ENCODE results near the gene CDYL.
"Not testable (repeated sequence)": the region's sequence is repeated elsewhere in the genome, so short reads cannot be mapped to it uniquely, and the experiment has no call there.

The CDYL gene

DNA sequence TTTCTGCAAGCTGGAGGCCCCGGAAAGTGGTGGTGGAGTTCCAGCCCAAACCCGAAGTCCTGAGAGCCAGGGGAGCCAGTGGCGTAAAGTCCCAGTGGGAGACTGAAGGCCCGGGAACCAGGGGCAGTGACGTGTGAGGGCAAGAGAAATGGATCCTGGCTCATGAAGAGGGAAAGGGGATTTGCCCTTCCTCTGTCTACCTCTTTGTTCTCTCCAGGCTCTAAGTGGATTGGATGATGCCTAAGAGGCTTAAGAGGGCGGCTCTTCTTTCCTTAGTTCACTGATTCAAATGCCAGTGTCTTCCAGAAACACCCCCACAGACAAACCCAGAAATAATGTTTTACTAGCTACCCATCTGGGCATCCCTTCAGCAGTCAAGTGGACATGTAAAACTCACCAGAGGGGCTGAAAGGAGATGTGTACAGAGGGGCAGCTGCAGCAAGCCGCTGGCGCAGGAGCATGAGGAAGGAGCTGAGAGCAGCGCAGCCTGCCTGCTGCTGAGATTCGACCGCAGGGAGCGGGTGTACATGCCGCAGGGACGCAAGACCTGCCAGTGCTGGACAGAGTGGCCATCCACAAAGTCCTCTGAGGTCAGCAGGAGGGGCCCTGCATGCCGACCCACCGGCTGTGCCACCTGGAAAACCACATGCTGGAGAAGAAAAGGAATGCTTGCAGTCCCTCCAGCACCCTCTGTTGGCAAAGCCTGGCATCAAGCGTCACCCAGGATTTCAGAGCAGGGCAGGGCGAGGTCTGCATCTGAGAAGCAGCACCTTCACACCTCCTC is 29.5 kb downstream of the CDYL start:
- DNase-seq: peak; percentile 7 to 73

DNA sequence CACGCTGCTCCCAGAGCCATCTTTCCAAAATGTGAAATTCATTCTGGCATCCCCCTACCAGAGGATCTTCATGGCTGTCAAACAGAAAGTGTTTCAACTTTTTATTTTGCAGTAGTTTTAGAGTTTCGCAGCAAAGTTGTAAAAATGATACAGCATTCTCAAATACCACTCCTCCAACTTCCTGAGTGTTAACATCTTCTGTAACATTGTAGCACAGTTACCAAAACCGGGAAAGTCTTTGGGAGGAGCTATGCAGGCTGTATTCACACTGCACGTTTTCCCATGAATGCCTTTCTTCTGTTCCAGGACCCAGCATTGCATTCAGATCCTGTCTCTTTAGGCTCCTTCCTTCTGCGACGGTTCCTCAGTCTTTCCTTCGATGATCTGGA is 30.1 kb downstream of the CDYL start:
- no peak for DNase-seq

DNA sequence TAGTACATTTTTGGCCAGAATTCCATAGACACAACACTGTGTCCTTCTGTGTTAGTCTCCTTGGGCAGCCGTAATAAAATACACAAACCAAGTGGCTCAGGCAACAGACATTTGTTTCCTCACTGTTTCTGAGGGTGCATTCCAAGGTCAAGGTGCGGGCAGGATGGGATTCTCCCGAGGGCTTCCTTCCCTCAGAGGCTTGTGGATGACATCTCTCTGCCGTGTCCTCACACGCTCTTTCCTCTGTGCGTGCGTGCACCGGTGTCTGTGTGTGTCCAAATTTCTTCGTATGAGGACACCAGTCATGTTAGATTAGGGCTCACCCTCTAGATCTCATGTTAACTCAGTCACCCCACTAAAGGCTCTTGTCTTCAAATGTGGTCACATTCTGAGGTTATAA is 30.6 kb downstream of the CDYL start:
- no peak for DNase-seq

DNA sequence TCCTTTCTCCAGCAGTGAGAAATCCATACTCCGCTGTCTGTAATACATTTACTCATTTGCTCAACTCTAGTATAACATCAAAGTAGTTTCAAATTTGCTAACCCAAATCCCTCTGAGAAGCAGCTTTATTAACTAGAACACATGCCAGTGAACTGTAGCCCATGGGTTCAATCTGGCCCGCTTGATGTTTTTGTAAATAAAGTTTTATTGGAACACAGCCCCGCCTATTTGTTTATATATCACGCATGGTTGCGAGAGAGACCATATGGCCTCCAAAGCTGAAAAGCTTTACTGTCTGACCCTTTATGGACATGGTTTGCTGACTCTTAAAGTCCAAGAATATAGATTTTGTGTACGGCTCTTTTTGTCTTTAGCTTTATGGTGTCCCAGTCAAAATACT is 32.2 kb downstream of the CDYL start:
- DNase-seq: no peak

- DNase-seq: no peak
Measured at GRCh38 chr6:4809999-4810918, 34.1 kb downstream of the CDYL start.

DNA sequence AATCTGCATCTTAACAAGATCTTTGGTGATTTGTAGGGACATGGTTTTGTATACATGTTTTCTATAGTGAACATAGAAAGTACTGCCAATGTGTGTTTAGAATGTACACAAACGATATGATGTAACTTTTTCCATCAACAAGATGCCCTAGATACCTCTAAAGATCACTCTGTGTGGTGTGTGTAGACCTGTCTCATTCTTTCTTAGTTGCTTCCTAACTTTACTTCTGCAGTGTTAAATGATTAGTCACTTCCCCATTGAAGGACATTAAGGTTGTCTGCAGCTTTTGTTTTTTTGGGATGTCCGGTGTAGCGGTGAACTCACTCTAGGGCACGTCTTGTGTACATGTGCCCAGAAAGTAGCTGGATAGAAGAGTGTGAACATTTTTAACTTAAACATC is 35.9 kb downstream of the CDYL start:
- no peak for DNase-seq

GRCh38 chr6:4813055-4813454 is 36.9 kb downstream of the CDYL start:
- DNase-seq: no peak

DNA sequence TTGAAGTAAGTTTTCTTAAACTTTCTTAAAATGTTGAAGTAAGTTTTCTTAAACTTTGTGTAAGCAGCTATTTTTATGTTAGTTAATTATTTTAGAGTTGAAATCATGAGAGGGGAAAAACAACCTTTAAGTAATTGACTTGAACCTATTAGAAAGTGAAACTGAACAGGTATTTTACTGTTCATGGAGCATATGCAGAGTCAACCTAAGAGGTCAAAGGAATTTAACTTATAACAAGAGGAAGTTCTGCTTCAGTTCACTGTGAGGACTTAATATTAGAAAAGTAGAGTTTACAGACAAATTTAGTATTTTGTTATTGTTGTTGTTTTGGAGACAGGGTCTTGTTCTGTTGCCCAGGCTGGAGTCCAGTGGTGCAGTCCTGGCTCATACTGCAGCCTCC is 38.0 kb downstream of the CDYL start:
- DNase-seq: no peak

GRCh38 chr6:4814987-4815386 is 38.8 kb downstream of the CDYL start:
- DNase-seq: no peak

GRCh38 chr6:4815584-4815983 is 39.4 kb downstream of the CDYL start:
- DNase-seq: no peak

- no peak for DNase-seq
Measured at GRCh38 chr6:4816904-4817303, 40.7 kb downstream of the CDYL start.

DNA sequence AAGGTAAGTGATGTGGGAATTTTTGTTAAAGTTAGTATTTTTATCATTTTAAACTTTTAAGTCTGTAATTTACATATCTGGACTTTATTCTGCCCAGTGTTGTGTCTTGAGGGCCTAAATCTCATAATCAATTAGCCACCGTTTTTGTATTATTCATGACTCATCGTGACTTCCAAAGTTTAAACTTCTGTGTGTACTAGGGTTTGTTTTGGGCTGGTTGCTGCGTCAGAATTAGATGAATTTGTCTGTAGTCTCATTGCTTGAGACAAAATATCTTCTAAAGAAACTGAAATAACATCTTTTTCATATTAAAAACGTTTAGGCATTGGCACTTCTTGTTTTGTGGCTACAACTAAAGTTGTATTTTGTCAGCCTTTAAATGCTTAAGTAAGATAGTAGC is 41.3 kb downstream of the CDYL start:
- DNase-seq: no peak

- DNase-seq: no peak
Measured at GRCh38 chr6:4818272-4818938, 42.2 kb downstream of the CDYL start.

GRCh38 chr6:4819706-4820283 is 43.6 kb downstream of the CDYL start:
- DNase-seq: no peak

GRCh38 chr6:4820704-4821276 is 44.6 kb downstream of the CDYL start:
- no peak for DNase-seq

- DNase-seq: no peak
Measured at GRCh38 chr6:4822476-4822875, 46.3 kb downstream of the CDYL start.

DNA sequence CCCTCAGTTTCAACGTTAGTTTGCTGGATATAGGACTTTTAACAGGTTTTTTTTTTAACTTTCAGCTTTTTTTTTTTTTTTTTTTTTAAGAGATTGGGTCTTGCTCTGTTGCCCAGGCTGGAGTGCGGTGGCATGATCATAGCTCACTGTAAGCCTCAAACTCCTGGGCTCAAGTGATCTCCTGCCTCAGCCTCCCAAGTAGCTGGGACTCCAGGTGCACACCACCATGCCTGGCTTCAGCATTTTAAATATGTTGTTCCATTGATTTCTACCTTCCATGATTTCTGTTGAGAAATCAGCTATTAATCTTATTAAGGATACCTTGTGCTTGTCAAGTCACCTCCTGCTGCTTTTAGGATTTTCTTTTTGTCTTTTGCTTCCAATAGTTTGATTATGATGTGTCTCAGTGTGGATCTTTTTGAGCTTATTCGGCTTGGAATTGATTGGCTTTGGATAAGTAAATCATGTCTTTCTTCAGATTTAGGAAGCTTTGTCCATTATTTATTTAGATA is 52.0 kb downstream of the CDYL start:
- no peak for DNase-seq

- no peak for DNase-seq
Measured at GRCh38 chr6:4829089-4829488, 52.9 kb downstream of the CDYL start.

DNA sequence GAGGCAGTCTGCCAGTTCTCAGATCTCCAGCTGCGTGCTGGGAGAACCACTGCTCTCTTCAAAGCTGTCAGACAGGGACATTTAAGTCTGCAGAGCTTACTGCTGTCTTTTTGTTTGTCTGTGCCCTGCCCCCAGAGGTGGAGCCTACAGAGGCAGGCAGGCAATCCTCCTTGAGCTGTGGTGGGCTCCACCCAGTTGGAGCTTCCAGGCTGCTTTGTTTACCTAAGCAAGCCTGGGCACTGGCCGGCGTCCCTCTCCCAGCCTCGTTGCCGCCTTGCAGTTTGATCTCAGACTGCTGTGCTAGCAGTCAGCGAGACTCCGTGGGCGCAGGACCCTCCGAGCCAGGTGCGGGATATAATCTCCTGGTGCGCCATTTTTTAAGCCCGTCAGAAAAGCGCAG is 59.3 kb downstream of the CDYL start:
- DNase-seq: not testable (repeated sequence)

DNA sequence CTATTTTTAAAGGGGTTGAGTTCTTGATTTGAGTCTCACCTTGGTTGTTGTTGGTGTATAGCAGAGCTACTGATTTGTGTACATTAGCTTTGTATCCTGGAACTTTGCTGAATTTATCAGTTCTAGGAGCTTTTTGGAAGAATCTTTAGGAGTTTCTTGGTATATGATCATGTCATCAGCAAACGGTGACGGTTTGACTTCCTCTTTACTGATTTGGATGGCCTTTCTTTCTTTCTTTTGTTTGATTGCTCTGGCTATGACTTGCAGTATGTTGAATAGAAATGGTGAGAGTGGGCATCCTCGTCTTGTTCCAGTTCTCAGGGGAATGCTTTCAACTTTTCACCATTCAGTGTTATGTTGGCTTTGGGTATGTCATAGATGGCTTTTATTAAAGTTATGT is 64.0 kb downstream of the CDYL start:
- DNase-seq: no peak

- DNase-seq: no peak
Measured at GRCh38 chr6:4844108-4844507, 67.9 kb downstream of the CDYL start.

DNA sequence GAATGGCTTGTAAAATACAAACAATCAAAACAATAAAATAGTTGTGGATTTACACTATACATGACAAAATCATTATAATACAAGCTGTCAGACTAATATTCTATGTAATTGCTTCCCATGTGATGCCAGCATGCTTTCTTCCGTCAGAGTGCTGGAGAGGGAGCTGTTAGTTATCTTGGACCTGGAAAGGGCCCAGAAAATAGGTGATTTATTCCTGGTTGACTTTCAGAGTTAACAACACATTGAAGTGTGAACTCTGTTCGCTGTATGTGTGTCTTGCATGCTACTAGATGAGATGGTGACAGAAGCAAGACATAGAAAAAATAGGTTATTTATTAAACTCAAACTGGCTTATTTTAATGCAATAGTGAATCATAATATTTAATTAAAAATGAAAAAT is 70.2 kb downstream of the CDYL start:
- no peak for DNase-seq
